GM12878 (cell line): ENCODE results near the gene GSTM5. TPM values are rescaled to one million over a fixed set of nuclear protein-coding genes. Genes with fewer than 3 reads are reported as not detected.

Source experiments
- ATAC-seq: fragments of 200-7000 bp; cut with Tn5 transposase; 3 replicates; pipeline ENCODE4 v1.9.1; 2020; ENCODE audit warnings: mild to moderate bottlenecking, moderate library complexity
- BruUV-seq: library from RNA; stranded (reverse); fragments of 400-500 nt; replicated peaks from 2 replicates; lab custom pipeline; 2021; lab: Mats Ljungman, UMichigan
- CTCF ChIA-PET: fragments of 300-600 bp; sonication (Branson Sonifier 250); formaldehyde crosslinking; extraction: SDS; loops from one replicate; lab custom pipeline; 2021; ENCODE audit warnings: inconsistent platforms; lab: Yijun Ruan, JAX
- POLR2A ChIA-PET: fragments of 350-600 bp; formaldehyde crosslinking; extraction: SDS; loops from one replicate; lab custom pipeline; 2021; ENCODE audit warnings: inconsistent platforms; lab: Charles Lee
- RAD21 ChIA-PET: fragments of 300-600 bp; sonication (Branson Sonifier 250); formaldehyde crosslinking; loops from one replicate; lab custom pipeline; 2023; ENCODE audit warnings: antibody characterized with exemption; ENCODE audit not compliant: unreplicated experiment; lab: Charles Lee
- SMC1A ChIA-PET: fragments of 300-600 bp; sonication (Branson Sonifier 250); formaldehyde crosslinking; loops from one replicate; lab custom pipeline; 2023; ENCODE audit not compliant: unreplicated experiment, uncharacterized antibody; lab: Charles Lee
- DNase-seq: peaks from one replicate; pipeline ENCODE4 v3.0.0-alpha.2; 2011; ENCODE audit warnings: low read depth, low spot score
- FAIRE-seq: peaks from 3 replicates; lab custom pipeline; 2011; peaks lifted over from hg19 to GRCh38; lab: Jason Lieb, UNC
- H2AFZ ChIP-seq: 2 replicates; pipeline ENCODE4 v1.6.0; 2011; ENCODE audit warnings: low read depth, low read length, control low read depth; ENCODE audit not compliant: control insufficient read depth
- H3K27ac ChIP-seq: 2 replicates; pipeline ENCODE4 v1.5.1; 2011; ENCODE audit warnings: control low read depth; ENCODE audit not compliant: control insufficient read depth, insufficient read depth
- H3K27me3 ChIP-seq, 2 experiments: replicated peaks in 1 of 2; 2 replicates each; pipeline versions ENCODE4 v1.6.0 to v1.6.1; 2011; ENCODE audit warnings: low read length in 1 of 2; ENCODE audit not compliant: control insufficient read depth in 2 of 2, insufficient read depth in 2 of 2
- H3K36me3 ChIP-seq, 2 experiments: 2 replicates each; pipeline ENCODE4 v1.5.1; 2011; ENCODE audit warnings: low read length in 1 of 2; ENCODE audit not compliant: control insufficient read depth in 2 of 2, insufficient read depth in 2 of 2
- H3K4me1 ChIP-seq: 2 replicates; pipeline ENCODE4 v1.6.1; 2011; ENCODE audit warnings: mild to moderate bottlenecking, low read length, moderate library complexity, mixed read lengths; ENCODE audit not compliant: control insufficient read depth, insufficient read depth
- H3K4me2 ChIP-seq: 2 replicates; pipeline ENCODE4 v1.6.0; 2011; ENCODE audit warnings: control low read depth; ENCODE audit not compliant: control insufficient read depth, insufficient read depth
- H3K4me3 ChIP-seq: fragments of 200-600 bp; sonication (generic); 2 replicates; pipeline ENCODE4 v1.5.1; 2016
- H3K79me2 ChIP-seq: 2 replicates; pipeline ENCODE4 v1.6.0; 2011; ENCODE audit warnings: low read length; ENCODE audit not compliant: control insufficient read depth, insufficient read depth
- H3K9ac ChIP-seq: 2 replicates; pipeline ENCODE4 v1.8.0; 2011; ENCODE audit warnings: low read length, control low read depth, mixed read lengths; ENCODE audit not compliant: control insufficient read depth, insufficient read depth
- H3K9me3 ChIP-seq: replicated peaks from 3 replicates; pipeline ENCODE4 v1.5.1; 2011; ENCODE audit warnings: mild to moderate bottlenecking, low read length; ENCODE audit not compliant: control insufficient read depth, insufficient read depth
- H4K20me1 ChIP-seq: 2 replicates; pipeline ENCODE4 v1.6.0; 2011; ENCODE audit not compliant: control insufficient read depth, insufficient read depth
- BCL3 ChIP-seq: IDR thresholded peaks from 2 replicates; pipeline ENCODE4 v1.6.1; 2011; ENCODE audit warnings: borderline replicate concordance, low read depth, mild to moderate bottlenecking, moderate library complexity, low read length; ENCODE audit not compliant: insufficient read depth, poor library complexity, severe bottlenecking
- PML ChIP-seq: IDR thresholded peaks from 2 replicates; pipeline ENCODE4 v1.6.1; 2012; ENCODE audit warnings: low read length, inconsistent platforms
- POLR2A ChIP-seq: IDR thresholded peaks from 2 replicates; pipeline ENCODE4 v1.6.1; 2011; ENCODE audit warnings: low read depth, mild to moderate bottlenecking, low read length
- SKIL ChIP-seq: fragments of 450-650 bp; IDR thresholded peaks from 2 replicates; pipeline ENCODE4 v1.6.1; 2017; ENCODE audit warnings: mild to moderate bottlenecking, low read depth, inconsistent platforms; ENCODE audit not compliant: poor library complexity, severe bottlenecking
- WGBS: methylation state at CpG from one replicate; pipeline ENCODE4 v1.1.6; 2016; ENCODE audit warnings: low lambda C conversion rate; ENCODE audit not compliant: insufficient replicate concordance, insufficient coverage; ENCODE audit errors: missing lambda C conversion rate; 5-methylcytosine and 5-hydroxymethylcytosine counted together
- in situ Hi-C: fragments of 300-500 bp; cut with MboI; formaldehyde crosslinking; loops from 9 replicates; pipeline ENCODE4 v1.14.3; 2018; ENCODE audit warnings: mixed read lengths
- intact Hi-C: fragments of 100-400 bp; cut with micrococcal nuclease; formaldehyde crosslinking; loops from one replicate; pipeline ENCODE4 v1.14.2; 2022; ENCODE audit not compliant: unreplicated experiment
- polyA plus RNA-seq, 11 experiments: library from polyadenylated mRNA; depleted of rRNA in 4 of 11; unstranded in 6 of 11; stranded (reverse) in 5 of 11; fragments of >200 nt; fragmentation: Nextera tagmentation in 4 of 11; fragmentation: Illumina TruSeq in 1 of 11; extraction: Ambion mirVana in 4 of 11; extraction: Trizol in 1 of 11; gene quantifications; 1 replicate in 1 of 11; 2 replicates in 10 of 11; pipeline versions ENCODE4 v1.2.1 to v1.2.3, GENCODE V29; 2011 to 2016; ENCODE audit warnings: inconsistent platforms in 2 of 11, missing spikeins in 2 of 11, low read depth in 1 of 11
- total RNA-seq, 4 experiments: library from RNA; depleted of rRNA in 3 of 4; stranded (reverse); fragments of >200 nt in 3 of 4; fragmentation: Illumina TruSeq in 1 of 4; extraction: Trizol in 1 of 4; gene quantifications; 2 replicates each; pipeline versions ENCODE4 v1.2.1 to v1.2.3, GENCODE V29; 2013 to 2021

GSTM5 gene
- total and polyA plus RNA-seq, 10 of the 15 experiments (the other 5 are each of a cell fraction or from before 2014, with no cell fraction given): 0.10 to 0.37 (median 0.26) TPM; not detected in 1

GRCh38 chr1:109739738-109740614 lies 27.9 kb downstream of the GSTM5 start:
- H3K36me3 ChIP-seq: no peaks in the 10 kb centered on the region
- BruUV-seq: no TSS peak
- H3K4me1 ChIP-seq: no peaks in the 10 kb centered on the region
- H3K4me3 ChIP-seq: peak overlapping the region; percentile 64; the same call in 1 of the 2 replicates
- ChIA-PET POLR2A (no interaction called here), CTCF (no interaction called here), RAD21 (no interaction called here), SMC1A (no interaction called here)
- ATAC-seq (no peak), FAIRE-seq (no peak), DNase-seq (no peak)
- WGBS: 11% methylated on average over 81 of the region's 86 CpGs
- H3K9ac ChIP-seq: 0 out of 2 replicates have a peak overlapping the region, but pooled peaks have one; percentile 28
- no peaks in the 10 kb centered on the region for H3K79me2 ChIP-seq
- no peaks in the 10 kb centered on the region; the same call in 2 of the 3 replicates for H3K9me3 ChIP-seq
- no peak for TF ChIP-seq PML
- TF ChIP-seq POLR2A: peak; percentile 69
- peaks cover 12 to 14% of the 10 kb centered on the region in 2 experiments for H3K27me3 ChIP-seq
- in situ Hi-C loops: no loop called here
- no peak overlapping the region for H3K27ac ChIP-seq
- H4K20me1 ChIP-seq: no peaks in the 10 kb centered on the region
- intact Hi-C loops: no loop called here
- H3K4me2 ChIP-seq: peak overlapping the region; percentile 89
- H2AFZ ChIP-seq: peak overlapping the region; percentile 66

- H4K20me1 ChIP-seq: no peaks in the 10 kb centered on the region
These were observed 28.7 kb downstream of the GSTM5 start, which contains the start of gene GSTM3 for GRCh38 chr1:109740615-109741373. Gene GSTM3 (minus strand): TSS chr1:109741038. CDS start chr1:109740287, 751 bp downstream.

More at GRCh38 chr1:109740615-109741373, 28.7 kb downstream of the GSTM5 start, which contains the start of gene GSTM3:
- CTCF ChIA-PET: no interaction called here
- 3% methylated on average over 10 of the region's 10 CpGs for WGBS
- Histone ChIP-seq H3K4me1 (no peaks in the 10 kb centered on the region), H3K4me2 (peak within 1 kb of the TSS; percentile 89), H3K9me3 (no peaks in the 10 kb centered on the region; the same call in 2 of the 3 replicates), H2AFZ (peak within 1 kb of the TSS; percentile 66), H3K79me2 (no peaks in the 10 kb centered on the region), H3K27ac (no peak within 1 kb of the TSS), H3K9ac (0 out of 2 replicates have a peak within 1 kb of the TSS, but pooled peaks have one; percentile 28), H3K4me3 (peak within 1 kb of the TSS; percentile 64; the same call in 1 of the 2 replicates), H3K36me3 (no peaks in the 10 kb centered on the region), H3K27me3 (peaks cover 12 to 14% of the 10 kb centered on the region in 2 experiments)
- no TSS peak for BruUV-seq
- ATAC-seq (no peak), FAIRE-seq (no peak), DNase-seq (no peak)
- intact Hi-C loops: no loop called here
- TF ChIP-seq SKIL: no peak
- no peak for TF ChIP-seq BCL3
- TF ChIP-seq POLR2A: no peak
- SMC1A ChIA-PET: no interaction called here
- in situ Hi-C loops: no loop called here
- RAD21 ChIA-PET: no interaction called here
- POLR2A ChIA-PET: no interaction called here
